Brain microvascular endothelial cell (primary cell): Measurements from ENCODE around the gene NOS3.

Experiments used
- DNase-seq: peaks from one replicate; pipeline ENCODE4 v3.0.0-alpha.2; 2020
- H3K27ac ChIP-seq: fragments of 250-450 bp; sonication (Bioruptor Pico); 2 replicates; pipeline ENCODE4 v1.5.1; 2020; ENCODE audit warnings: mild to moderate bottlenecking, moderate library complexity
- H3K27me3 ChIP-seq: fragments of 250-450 bp; sonication (Bioruptor Pico); replicated peaks from 2 replicates; pipeline ENCODE4 v1.5.1; 2020; ENCODE audit warnings: mild to moderate bottlenecking
- H3K36me3 ChIP-seq: fragments of 250-450 bp; sonication (Bioruptor Pico); replicated peaks from 2 replicates; pipeline ENCODE4 v1.5.1; 2020; ENCODE audit warnings: mild to moderate bottlenecking
- H3K4me3 ChIP-seq: 2 replicates; pipeline ENCODE4 v1.5.1; 2011; ENCODE audit warnings: low read depth, mild to moderate bottlenecking, control low read depth, low read length, moderate library complexity
- CTCF ChIP-seq: IDR thresholded peaks from 2 replicates; pipeline ENCODE4 v1.5.1; 2011; ENCODE audit warnings: low read depth, mild to moderate bottlenecking, moderate library complexity, low read length, control low read depth, inconsistent platforms; ENCODE audit errors: missing control alignments
- in situ Hi-C: cut with HindIII; loops from 2 replicates; pipeline ENCODE4 v1.10.0; 2017; ENCODE audit warnings: low sequenced_read_pairs, low pct_ligation_motif_present

The NOS3 gene

GRCh38 chr7:150954986-150955518, 35.8 kb upstream of the NOS3 start:
- H3K27ac ChIP-seq, result no peak overlapping the region
- H3K27me3 ChIP-seq, result peaks cover 22% of the 10 kb centered on the region
- no peak overlapping the region for H3K4me3 ChIP-seq
- no peak for TF ChIP-seq CTCF
- in situ Hi-C loops, result no loop called here
- no peaks in the 10 kb centered on the region for H3K36me3 ChIP-seq
- no peak for DNase-seq

GRCh38 chr7:150955519-150956394, 35.1 kb upstream of the NOS3 start:
- Histone ChIP-seq H3K36me3 (no peaks in the 10 kb centered on the region), H3K27ac (no peak overlapping the region), H3K27me3 (peaks cover 22% of the 10 kb centered on the region), H3K4me3 (no peak overlapping the region)
- no peak for TF ChIP-seq CTCF
- no peak for DNase-seq
- in situ Hi-C loops, result no loop called here

- peaks cover 22% of the 10 kb centered on the region for H3K27me3 ChIP-seq
- H3K27ac ChIP-seq, result no peak overlapping the region
- no peak overlapping the region for H3K4me3 ChIP-seq
- in situ Hi-C loops, result no loop called here
- no peaks in the 10 kb centered on the region for H3K36me3 ChIP-seq
- TF ChIP-seq CTCF, result no peak
- DNase-seq, result no peak
Observed at GRCh38 chr7:150956395-150957132, 34.3 kb upstream of the NOS3 start.

- H3K27ac ChIP-seq, result no peak overlapping the region
- H3K4me3 ChIP-seq, result no peak overlapping the region
- H3K36me3 ChIP-seq, result no peaks in the 10 kb centered on the region
- DNase-seq, result no peak
- H3K27me3 ChIP-seq, result peaks cover 26% of the 10 kb centered on the region
- in situ Hi-C loops, result no loop called here
- TF ChIP-seq CTCF, result no peak
Observed at GRCh38 chr7:150957133-150958020, 33.4 kb upstream of the NOS3 start.

- DNase-seq, result no peak
- no peak overlapping the region for H3K4me3 ChIP-seq
- peaks cover 26% of the 10 kb centered on the region for H3K27me3 ChIP-seq
- TF ChIP-seq CTCF, result no peak
- no peak overlapping the region for H3K27ac ChIP-seq
- in situ Hi-C loops, result no loop called here
- no peaks in the 10 kb centered on the region for H3K36me3 ChIP-seq
Observed at GRCh38 chr7:150958062-150958552, 32.7 kb upstream of the NOS3 start.
